ENCODE measurements around the gene CCDC51. TPM values are rescaled to one million over a fixed set of nuclear protein-coding genes. Genes with fewer than 3 reads are reported as not detected.

CCDC51 gene
- total and polyA plus RNA-seq, 2 donors (not counting 1 experiment from before 2014, with no cell fraction given): 5.0 to 5.9 TPM

- ATAC-seq (ENCODE audit: low read depth) (no peak), DNase-seq (no peak)
- Histone ChIP-seq H3K79me2 (ENCODE audit: control insufficient read depth, insufficient read depth, low read length) (peaks cover 42% of the 10 kb centered on the region), H3K4me1 (ENCODE audit: control insufficient read depth in 2 of 2, insufficient read depth in 2 of 2, low read length in 2 of 2) (peaks cover 13 to 21% of the 10 kb centered on the region in 2 donors), H3K9ac (ENCODE audit: low read length) (no peak overlapping the region), H3K36me3 (replicated peaks in 1 of 2; ENCODE audit: control extremely low read depth in 1 of 2, control insufficient read depth in 1 of 2, extremely low read depth in 1 of 2, insufficient read depth in 2 of 2, low read length in 1 of 2) (peaks cover 0 to 17% of the 10 kb centered on the region in 2 experiments), H3K9me3 (ENCODE audit: control extremely low read depth in 1 of 3, control insufficient read depth in 2 of 3, insufficient read depth in 1 of 3, low read length in 2 of 3) (no peaks in the 10 kb centered on the region), H3K4me3 (ENCODE audit: control extremely low read depth in 1 of 5, extremely low read depth in 1 of 5, insufficient read depth in 1 of 5, low read depth in 2 of 5, low read length in 4 of 5) (no peak overlapping the region), H2AFZ (ENCODE audit: insufficient read depth, low read depth, low read length, poor library complexity, severe bottlenecking) (peak overlapping the region; percentile 23), H3K27ac (ENCODE audit: low read length in 2 of 2) (peak overlapping the region in 1 of 2 donors; percentile 47), H4K20me1 (ENCODE audit: control insufficient read depth, insufficient read depth, low read length, poor library complexity, severe bottlenecking) (no peaks in the 10 kb centered on the region), H3K27me3 (replicated peaks in 1 of 4; ENCODE audit: control extremely low read depth in 1 of 4, control insufficient read depth in 3 of 4, insufficient read depth in 4 of 4, low read length in 3 of 4) (no peaks in the 10 kb centered on the region), H3K4me2 (replicated peaks; ENCODE audit: low read depth, low read length, poor library complexity, severe bottlenecking) (no peak overlapping the region)
- 100% methylated on average over 1 of the region's 1 CpG for WGBS (ENCODE audit: insufficient coverage)
- intact Hi-C loops (cut with micrococcal nuclease): loop anchor here (1.0 kb wide), 4 partner anchors 35 to 204 kb away; no protein-coding TSS in a partner anchor
- H3K27ac Mint-ChIP-seq: no peak overlapping the region
- H3K4me3 Mint-ChIP-seq: no peak overlapping the region
- no peaks in the 10 kb centered on the region for H3K27me3 Mint-ChIP-seq
- peaks cover 26% of the 10 kb centered on the region for H3K4me1 Mint-ChIP-seq
- ChIA-PET CTCF (interaction anchor here (0.6 to 13.4 kb wide), 64 partner anchors 10 to 503 kb away, joined by 3 to 330 read pairs (median 6); partner anchors contain the start of genes ATRIP, CDC25A, NME6 and PFKFB4), POLR2A (interaction anchor here (0.6 to 1.3 kb wide), 6 partner anchors 29 to 136 kb away, joined by 3 to 5 read pairs (median 4); a partner anchor contains a TSS)
- TF ChIP-seq CTCF (IDR thresholded peaks at IDR 0.05): no peak
- TF ChIP-seq EZH2 (IDR thresholded peaks at IDR 0.05; ENCODE audit: borderline replicate concordance, insufficient read depth, low read depth, low read length, poor library complexity, severe bottlenecking): no peak
- H3K9me3 Mint-ChIP-seq (ENCODE audit: insufficient read depth): no peaks in the 10 kb centered on the region
Observed at GRCh38 chr3:48436477-48436787, 3.5 kb downstream of the CCDC51 start.

- H3K27me3 Mint-ChIP-seq: no peaks in the 10 kb centered on the region
- H3K4me3 Mint-ChIP-seq: no peak overlapping the region
- TF ChIP-seq CTCF (IDR thresholded peaks at IDR 0.05) (peak; percentile 99), EZH2 (IDR thresholded peaks at IDR 0.05; ENCODE audit: borderline replicate concordance, insufficient read depth, low read depth, low read length, poor library complexity, severe bottlenecking) (no peak)
- Histone ChIP-seq H3K4me2 (replicated peaks; ENCODE audit: low read depth, low read length, poor library complexity, severe bottlenecking) (no peak overlapping the region), H4K20me1 (ENCODE audit: control insufficient read depth, insufficient read depth, low read length, poor library complexity, severe bottlenecking) (no peaks in the 10 kb centered on the region), H3K79me2 (ENCODE audit: control insufficient read depth, insufficient read depth, low read length) (peaks cover 37% of the 10 kb centered on the region), H3K27me3 (replicated peaks in 1 of 4; ENCODE audit: control extremely low read depth in 1 of 4, control insufficient read depth in 3 of 4, insufficient read depth in 4 of 4, low read length in 3 of 4) (no peaks in the 10 kb centered on the region), H3K9ac (ENCODE audit: low read length) (no peak overlapping the region), H3K36me3 (replicated peaks in 1 of 2; ENCODE audit: control extremely low read depth in 1 of 2, control insufficient read depth in 1 of 2, extremely low read depth in 1 of 2, insufficient read depth in 2 of 2, low read length in 1 of 2) (peaks cover 0 to 16% of the 10 kb centered on the region in 2 experiments), H2AFZ (ENCODE audit: insufficient read depth, low read depth, low read length, poor library complexity, severe bottlenecking) (peak overlapping the region; percentile 23), H3K9me3 (ENCODE audit: control extremely low read depth in 1 of 3, control insufficient read depth in 2 of 3, insufficient read depth in 1 of 3, low read length in 2 of 3) (no peaks in the 10 kb centered on the region), H3K4me3 (ENCODE audit: control extremely low read depth in 1 of 5, extremely low read depth in 1 of 5, insufficient read depth in 1 of 5, low read depth in 2 of 5, low read length in 4 of 5) (no peak overlapping the region), H3K27ac (ENCODE audit: low read length in 2 of 2) (peak overlapping the region in 1 of 2 donors; percentile 47), H3K4me1 (ENCODE audit: control insufficient read depth in 2 of 2, insufficient read depth in 2 of 2, low read length in 2 of 2) (peaks cover 10 to 15% of the 10 kb centered on the region in 2 donors)
- intact Hi-C loops (cut with micrococcal nuclease): loop anchor here (1.0 kb wide), 4 partner anchors 35 to 204 kb away; no protein-coding TSS in a partner anchor
- peak; percentile 90 for DNase-seq
- H3K4me1 Mint-ChIP-seq: peaks cover 23% of the 10 kb centered on the region
- ATAC-seq (ENCODE audit: low read depth): peak; percentile 28
- WGBS (ENCODE audit: insufficient coverage): 72% methylated on average over 5 of the region's 7 CpGs
- CTCF ChIA-PET: interaction anchor here (0.6 to 13.4 kb wide), 69 partner anchors 10 to 656 kb away, joined by 3 to 330 read pairs (median 5); partner anchors contain the start of genes ATRIP, CDC25A, NME6 and PFKFB4
- H3K27ac Mint-ChIP-seq: no peak overlapping the region
- H3K9me3 Mint-ChIP-seq (ENCODE audit: insufficient read depth): no peaks in the 10 kb centered on the region
- POLR2A ChIA-PET: interaction anchor here (0.6 to 1.3 kb wide), 6 partner anchors 30 to 136 kb away, joined by 3 to 5 read pairs (median 4); a partner anchor contains a TSS
Observed at GRCh38 chr3:48435774-48436476, 4.0 kb downstream of the CCDC51 start.

Data from B cell (primary cell).